ENCODE measurements around the gene GPR158.

DNA sequence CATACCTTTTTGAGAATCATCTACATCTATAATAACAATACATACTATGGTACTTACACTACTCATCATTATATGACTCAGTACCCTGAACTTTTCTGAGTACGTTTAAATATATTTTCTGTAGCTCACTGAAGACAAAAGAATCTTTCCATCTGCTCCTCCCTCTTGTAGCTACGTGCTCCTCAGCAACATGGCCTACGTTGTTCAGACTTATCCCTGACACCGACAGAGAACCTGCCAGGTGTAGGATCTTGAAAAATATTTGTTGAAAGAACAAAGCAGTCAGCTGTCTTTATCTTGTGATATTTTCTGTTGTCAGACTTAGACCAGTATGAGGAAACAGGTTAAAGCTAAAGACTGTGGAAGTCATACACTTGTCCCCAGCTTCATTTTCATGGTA lies 403.3 kb downstream of the GPR158 start:
- TF ChIP-seq SPI1 (IDR thresholded peaks at IDR 0.05; ENCODE audit: borderline replicate concordance, low read depth) (no peak), POLR2AphosphoS5 (IDR thresholded peaks at IDR 0.05; ENCODE audit: low read depth) (no peak)
- TF ChIP-seq, protein P1, sequence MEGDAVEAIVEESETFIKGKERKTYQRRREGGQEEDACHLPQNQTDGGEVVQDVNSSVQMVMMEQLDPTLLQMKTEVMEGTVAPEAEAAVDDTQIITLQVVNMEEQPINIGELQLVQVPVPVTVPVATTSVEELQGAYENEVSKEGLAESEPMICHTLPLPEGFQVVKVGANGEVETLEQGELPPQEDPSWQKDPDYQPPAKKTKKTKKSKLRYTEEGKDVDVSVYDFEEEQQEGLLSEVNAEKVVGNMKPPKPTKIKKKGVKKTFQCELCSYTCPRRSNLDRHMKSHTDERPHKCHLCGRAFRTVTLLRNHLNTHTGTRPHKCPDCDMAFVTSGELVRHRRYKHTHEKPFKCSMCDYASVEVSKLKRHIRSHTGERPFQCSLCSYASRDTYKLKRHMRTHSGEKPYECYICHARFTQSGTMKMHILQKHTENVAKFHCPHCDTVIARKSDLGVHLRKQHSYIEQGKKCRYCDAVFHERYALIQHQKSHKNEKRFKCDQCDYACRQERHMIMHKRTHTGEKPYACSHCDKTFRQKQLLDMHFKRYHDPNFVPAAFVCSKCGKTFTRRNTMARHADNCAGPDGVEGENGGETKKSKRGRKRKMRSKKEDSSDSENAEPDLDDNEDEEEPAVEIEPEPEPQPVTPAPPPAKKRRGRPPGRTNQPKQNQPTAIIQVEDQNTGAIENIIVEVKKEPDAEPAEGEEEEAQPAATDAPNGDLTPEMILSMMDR (IDR thresholded peaks at IDR 0.05; ENCODE audit: insufficient read depth, low read length) = no peak

Measured in HL-60 (cell line).